ENCODE results near the gene CT55.
"Not testable (repeated sequence)": the region's sequence is repeated elsewhere in the genome, so short reads cannot be mapped to it uniquely, and the experiment has no call there.

CT55 gene

GRCh38 chrX:135126145-135126544 is 45.1 kb downstream of the CT55 start:
- H3K27me3 Mint-ChIP-seq; H3K36me3 Mint-ChIP-seq (ENCODE audit: insufficient read depth); H3K4me3 Mint-ChIP-seq; H3K4me1 Mint-ChIP-seq; DNase-seq (ENCODE audit: low spot score in 2 of 2); ATAC-seq (replicated peaks; ENCODE audit: extremely low read depth, poor library complexity, severe bottlenecking); H3K27ac Mint-ChIP-seq (ENCODE audit: low read depth); H3K9me3 Mint-ChIP-seq: not testable (repeated sequence)

GRCh38 chrX:135120056-135120576 is 51.1 kb downstream of the CT55 start, which contains the start of gene ETDB:
Gene ETDB, minus strand, starts transcription at chrX:135120526. Its CDS starts 1,265 bp downstream, at chrX:135119261.
- H3K9me3 Mint-ChIP-seq; H3K27me3 Mint-ChIP-seq; H3K4me3 Mint-ChIP-seq; H3K27ac Mint-ChIP-seq (ENCODE audit: low read depth); H3K36me3 Mint-ChIP-seq (ENCODE audit: insufficient read depth); DNase-seq (ENCODE audit: low spot score in 2 of 2); ATAC-seq (replicated peaks; ENCODE audit: extremely low read depth, poor library complexity, severe bottlenecking); H3K4me1 Mint-ChIP-seq: not testable (repeated sequence)

- not testable (repeated sequence) for ATAC-seq (replicated peaks; ENCODE audit: extremely low read depth, poor library complexity, severe bottlenecking); H3K4me1 Mint-ChIP-seq; H3K9me3 Mint-ChIP-seq; H3K4me3 Mint-ChIP-seq; DNase-seq (ENCODE audit: low spot score in 2 of 2); H3K27ac Mint-ChIP-seq (ENCODE audit: low read depth); H3K36me3 Mint-ChIP-seq (ENCODE audit: insufficient read depth); H3K27me3 Mint-ChIP-seq
Measured at GRCh38 chrX:135116064-135116463, 55.1 kb downstream of the CT55 start.

- H3K27me3 Mint-ChIP-seq: peaks cover under 1% of the 10 kb centered on the region
- H3K27ac Mint-ChIP-seq (ENCODE audit: low read depth): no peak overlapping the region
- no peak for DNase-seq (ENCODE audit: low spot score in 2 of 2)
- no peaks in the 10 kb centered on the region for H3K9me3 Mint-ChIP-seq
- no peak for ATAC-seq (replicated peaks; ENCODE audit: extremely low read depth, poor library complexity, severe bottlenecking)
- H3K4me1 Mint-ChIP-seq: no peaks in the 10 kb centered on the region
- no peak overlapping the region for H3K4me3 Mint-ChIP-seq
- H3K36me3 Mint-ChIP-seq (ENCODE audit: insufficient read depth): no peaks in the 10 kb centered on the region
Measured at GRCh38 chrX:135114392-135114791, 56.8 kb downstream of the CT55 start.

GRCh38 chrX:135112743-135113142 is 58.5 kb downstream of the CT55 start:
- ATAC-seq (replicated peaks; ENCODE audit: extremely low read depth, poor library complexity, severe bottlenecking) (no peak), DNase-seq (ENCODE audit: low spot score in 2 of 2) (no peak)
- H3K4me1 Mint-ChIP-seq: no peaks in the 10 kb centered on the region
- no peak overlapping the region for H3K4me3 Mint-ChIP-seq
- H3K36me3 Mint-ChIP-seq (ENCODE audit: insufficient read depth): no peaks in the 10 kb centered on the region
- no peaks in the 10 kb centered on the region for H3K9me3 Mint-ChIP-seq
- H3K27ac Mint-ChIP-seq (ENCODE audit: low read depth): no peak overlapping the region
- peaks cover 15% of the 10 kb centered on the region for H3K27me3 Mint-ChIP-seq

GRCh38 chrX:135112096-135112729 is 59.0 kb downstream of the CT55 start:
- peaks cover 15% of the 10 kb centered on the region for H3K27me3 Mint-ChIP-seq
- H3K4me1 Mint-ChIP-seq: no peaks in the 10 kb centered on the region
- no peak overlapping the region for H3K27ac Mint-ChIP-seq (ENCODE audit: low read depth)
- no peaks in the 10 kb centered on the region for H3K9me3 Mint-ChIP-seq
- H3K36me3 Mint-ChIP-seq (ENCODE audit: insufficient read depth): no peaks in the 10 kb centered on the region
- no peak for ATAC-seq (replicated peaks; ENCODE audit: extremely low read depth, poor library complexity, severe bottlenecking)
- DNase-seq (ENCODE audit: low spot score in 2 of 2): no peak
- no peak overlapping the region for H3K4me3 Mint-ChIP-seq

- no peaks in the 10 kb centered on the region for H3K36me3 Mint-ChIP-seq (ENCODE audit: insufficient read depth)
- no peak overlapping the region for H3K27ac Mint-ChIP-seq (ENCODE audit: low read depth)
- no peak overlapping the region for H3K4me3 Mint-ChIP-seq
- no peaks in the 10 kb centered on the region for H3K4me1 Mint-ChIP-seq
- ATAC-seq (replicated peaks; ENCODE audit: extremely low read depth, poor library complexity, severe bottlenecking): no peak
- H3K9me3 Mint-ChIP-seq: no peaks in the 10 kb centered on the region
- H3K27me3 Mint-ChIP-seq: peaks cover 23% of the 10 kb centered on the region
- DNase-seq (ENCODE audit: low spot score in 2 of 2): no peak
Measured at GRCh38 chrX:135109554-135109953, 61.6 kb downstream of the CT55 start.

All from central memory CD8-positive, alpha-beta T cell (primary cell).